Globus pallidus (tissue), 1 donor: ENCODE measurements around the gene PGS1.
"Not testable (repeated sequence)": the region's sequence is repeated elsewhere in the genome, so short reads cannot be mapped to it uniquely, and the experiment has no call there.

ENCODE experiments used
- DNase-seq: peaks from one replicate; pipeline ENCODE4 v3.0.0-alpha.2; 2015; ENCODE audit warnings: low spot score

Gene PGS1

GRCh38 chr17:78448356-78448993, 70.0 kb downstream of the PGS1 start:
- no peak for DNase-seq

- no peak for DNase-seq
These were observed 71.6 kb downstream of the PGS1 start for GRCh38 chr17:78449983-78450595.

GRCh38 chr17:78450696-78451345, 72.4 kb downstream of the PGS1 start:
- no peak for DNase-seq

- no peak for DNase-seq
These were observed 73.3 kb downstream of the PGS1 start for GRCh38 chr17:78451753-78452152.

- no peak for DNase-seq
These were observed 75.9 kb downstream of the PGS1 start for GRCh38 chr17:78454346-78454745.

- peak; percentile 58 for DNase-seq
These were observed 79.6 kb downstream of the PGS1 start for GRCh38 chr17:78458091-78458490.

GRCh38 chr17:78458736-78459335, 80.4 kb downstream of the PGS1 start:
- peak; percentile 99 for DNase-seq

GRCh38 chr17:78459696-78460095, 81.2 kb downstream of the PGS1 start:
- no peak for DNase-seq

GRCh38 chr17:78460176-78460675, 81.8 kb downstream of the PGS1 start:
- DNase-seq, result no peak

GRCh38 chr17:78460951-78461798, 82.7 kb downstream of the PGS1 start:
- DNase-seq, result no peak

GRCh38 chr17:78461799-78462053, 83.3 kb downstream of the PGS1 start:
- DNase-seq, result no peak

- DNase-seq, result no peak
These were observed 83.7 kb downstream of the PGS1 start for GRCh38 chr17:78462148-78462547.

- DNase-seq, result not testable (repeated sequence)
These were observed 87.8 kb downstream of the PGS1 start for GRCh38 chr17:78466109-78466785.

GRCh38 chr17:78466786-78467715, 88.6 kb downstream of the PGS1 start:
- DNase-seq, result no peak

GRCh38 chr17:78468366-78468765, 89.9 kb downstream of the PGS1 start:
- no peak for DNase-seq

- DNase-seq, result no peak
These were observed 91.0 kb downstream of the PGS1 start for GRCh38 chr17:78469443-78469842.

GRCh38 chr17:78471635-78472034, 93.2 kb downstream of the PGS1 start:
- no peak for DNase-seq

- no peak for DNase-seq
These were observed 93.8 kb downstream of the PGS1 start for GRCh38 chr17:78472035-78472905.

GRCh38 chr17:78473951-78474613, 95.6 kb downstream of the PGS1 start:
- no peak for DNase-seq
